WTC11 (cell line): Measurements from ENCODE around the gene EFCC1.

Experiments used
- CTCF ChIP-seq: fragments of 200-600 bp; IDR thresholded peaks from 2 replicates; pipeline ENCODE4 v1.8.0; 2022; ENCODE audit warnings: antibody characterized with exemption
- HMGXB4 ChIP-seq: sonication (generic); formaldehyde crosslinking; IDR thresholded peaks from 2 replicates; pipeline ENCODE4 v1.8.1; 2023; ENCODE audit warnings: mild to moderate bottlenecking, moderate library complexity, missing genetic modification reagents
- MAX ChIP-seq: sonication (generic); formaldehyde crosslinking; IDR thresholded peaks from 2 replicates; pipeline ENCODE4 v1.8.0; 2022; ENCODE audit warnings: mild to moderate bottlenecking, missing genetic modification reagents

- no peak for TF ChIP-seq CTCF
- no peak for TF ChIP-seq MAX (CRISPR knock-in tag)
- TF ChIP-seq HMGXB4 (CRISPR knock-in tag): no peak
Observed at GRCh38 chr3:129040579-129041300, 39.6 kb downstream of the EFCC1 start.
